ENCODE data around the gene RIOK1.

DNA sequence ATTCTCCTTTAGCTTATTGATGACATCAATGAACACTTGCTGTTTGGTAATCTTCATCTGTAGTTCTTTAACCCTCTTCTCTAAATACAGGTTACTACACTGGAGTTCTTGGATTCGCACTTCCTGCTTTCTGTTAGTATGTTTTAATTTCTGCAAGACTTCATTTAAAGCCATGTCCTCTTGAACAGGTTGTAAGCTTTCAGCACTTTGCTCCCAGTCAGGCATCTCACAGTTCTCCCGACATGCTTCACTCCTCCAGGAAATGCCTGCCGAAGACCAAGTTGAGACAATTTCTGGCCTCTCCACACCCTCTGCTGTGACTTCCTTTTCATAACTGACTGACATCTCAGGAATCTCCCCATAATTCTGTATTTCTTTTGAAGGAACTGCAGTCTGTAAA lies 15.9 kb upstream of the RIOK1 start:
- TF ChIP-seq, protein P1, sequence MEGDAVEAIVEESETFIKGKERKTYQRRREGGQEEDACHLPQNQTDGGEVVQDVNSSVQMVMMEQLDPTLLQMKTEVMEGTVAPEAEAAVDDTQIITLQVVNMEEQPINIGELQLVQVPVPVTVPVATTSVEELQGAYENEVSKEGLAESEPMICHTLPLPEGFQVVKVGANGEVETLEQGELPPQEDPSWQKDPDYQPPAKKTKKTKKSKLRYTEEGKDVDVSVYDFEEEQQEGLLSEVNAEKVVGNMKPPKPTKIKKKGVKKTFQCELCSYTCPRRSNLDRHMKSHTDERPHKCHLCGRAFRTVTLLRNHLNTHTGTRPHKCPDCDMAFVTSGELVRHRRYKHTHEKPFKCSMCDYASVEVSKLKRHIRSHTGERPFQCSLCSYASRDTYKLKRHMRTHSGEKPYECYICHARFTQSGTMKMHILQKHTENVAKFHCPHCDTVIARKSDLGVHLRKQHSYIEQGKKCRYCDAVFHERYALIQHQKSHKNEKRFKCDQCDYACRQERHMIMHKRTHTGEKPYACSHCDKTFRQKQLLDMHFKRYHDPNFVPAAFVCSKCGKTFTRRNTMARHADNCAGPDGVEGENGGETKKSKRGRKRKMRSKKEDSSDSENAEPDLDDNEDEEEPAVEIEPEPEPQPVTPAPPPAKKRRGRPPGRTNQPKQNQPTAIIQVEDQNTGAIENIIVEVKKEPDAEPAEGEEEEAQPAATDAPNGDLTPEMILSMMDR (IDR thresholded peaks at IDR 0.05), result no peak
- no peak for TF ChIP-seq POLR2A (IDR thresholded peaks at IDR 0.05)

Measured in heart left ventricle (tissue), 13 donors.